K562 (cell line): ENCODE results near the gene NOSTRIN. TPM values are rescaled to one million over a fixed set of nuclear protein-coding genes. Genes with fewer than 3 reads are reported as not detected.

Source experiments
- ARID1B ChIP-seq: fragments of 450-650 bp; IDR thresholded peaks from 2 replicates; pipeline ENCODE4 v1.6.1; 2016; ENCODE audit warnings: antibody characterized with exemption, mild to moderate bottlenecking, inconsistent platforms
- ATF7 ChIP-seq: fragments of 450-650 bp; IDR thresholded peaks from 2 replicates; pipeline ENCODE4 v1.7.1; 2014; ENCODE audit warnings: mild to moderate bottlenecking, moderate library complexity
- C11orf30 ChIP-seq: fragments of 450-650 bp; IDR thresholded peaks from 2 replicates; pipeline ENCODE4 v1.6.1; 2016; ENCODE audit warnings: low read depth, mild to moderate bottlenecking
- DPF2 ChIP-seq: fragments of 450-650 bp; IDR thresholded peaks from 2 replicates; pipeline ENCODE4 v1.6.1; 2016
- EP400 ChIP-seq: fragments of 450-650 bp; IDR thresholded peaks from 2 replicates; pipeline ENCODE4 v1.6.1; 2017; ENCODE audit warnings: antibody characterized with exemption, mild to moderate bottlenecking, moderate library complexity
- L3MBTL2 ChIP-seq: fragments of 450-650 bp; IDR thresholded peaks from 2 replicates; pipeline ENCODE4 v1.6.1; 2016; ENCODE audit warnings: mild to moderate bottlenecking, moderate library complexity
- MTA2 ChIP-seq: fragments of 450-650 bp; IDR thresholded peaks from 2 replicates; pipeline ENCODE4 v1.6.1; 2016; ENCODE audit warnings: low read depth
- NCOA4 ChIP-seq: fragments of 450-650 bp; IDR thresholded peaks from 2 replicates; pipeline ENCODE4 v1.6.1; 2018; ENCODE audit warnings: mild to moderate bottlenecking; ENCODE audit not compliant: partially characterized antibody
- ZNF124 ChIP-seq: sonication (generic); formaldehyde crosslinking; IDR thresholded peaks from 2 replicates; pipeline ENCODE4 v1.8.1; 2022; ENCODE audit warnings: missing genetic modification reagents
- ZNF280B ChIP-seq: fragments of 250-450 bp; sonication (Bioruptor Pico); IDR thresholded peaks from 2 replicates; pipeline ENCODE4 v1.5.1; 2021; ENCODE audit warnings: mild to moderate bottlenecking
- ZNF561 ChIP-seq: fragments of 450-650 bp; formaldehyde crosslinking; conservative IDR thresholded peaks from 2 replicates; pipeline ENCODE4 v1.4.0; 2020; ENCODE audit warnings: mild to moderate bottlenecking, moderate library complexity
- polyA plus RNA-seq, 8 experiments: library from polyadenylated mRNA; depleted of rRNA in 4 of 8; stranded (reverse) in 5 of 8; unstranded in 3 of 8; fragments of >200 nt; fragmentation: Nextera tagmentation in 2 of 8; fragmentation: Illumina TruSeq in 1 of 8; extraction: Ambion mirVana in 2 of 8; extraction: Trizol in 1 of 8; gene quantifications; 2 replicates each; pipeline versions ENCODE4 v1.2.1 to v1.2.3, GENCODE V29; 2011 to 2014; ENCODE audit warnings: inconsistent platforms in 1 of 8, missing spikeins in 1 of 8
- total RNA-seq, 7 experiments: library from RNA; depleted of rRNA in 6 of 7; stranded (reverse); fragments of >200 nt in 6 of 7; fragmentation: Illumina TruSeq in 2 of 7; extraction: Trizol in 2 of 7; gene quantifications; 2 replicates each; pipeline versions ENCODE4 v1.2.1 to v1.2.3, GENCODE V29; 2011 to 2021; ENCODE audit warnings: low replicate concordance in 1 of 7
- TF ChIP-seq, protein P1 (sequence below): fragments of 450-650 bp; IDR thresholded peaks from 2 replicates; pipeline ENCODE4 v1.6.1; 2016; ENCODE audit warnings: mild to moderate bottlenecking, moderate library complexity
- TF ChIP-seq, protein P2 (sequence below), 2 experiments: fragments of 450-650 bp; IDR thresholded peaks; 2 replicates each; pipeline ENCODE4 v1.6.1; 2016
- TF ChIP-seq, protein P3 (sequence below): sonication (generic); formaldehyde crosslinking; IDR thresholded peaks from 2 replicates; pipeline ENCODE4 v1.9.0; 2022; ENCODE audit warnings: mild to moderate bottlenecking, missing genetic modification reagents

The NOSTRIN gene
- total and polyA plus RNA-seq, 9 of the 15 experiments (the other 6 are each of a cell fraction or from before 2014, with no cell fraction given), result 26.7 to 82.9 (median 56.3) TPM

DNA sequence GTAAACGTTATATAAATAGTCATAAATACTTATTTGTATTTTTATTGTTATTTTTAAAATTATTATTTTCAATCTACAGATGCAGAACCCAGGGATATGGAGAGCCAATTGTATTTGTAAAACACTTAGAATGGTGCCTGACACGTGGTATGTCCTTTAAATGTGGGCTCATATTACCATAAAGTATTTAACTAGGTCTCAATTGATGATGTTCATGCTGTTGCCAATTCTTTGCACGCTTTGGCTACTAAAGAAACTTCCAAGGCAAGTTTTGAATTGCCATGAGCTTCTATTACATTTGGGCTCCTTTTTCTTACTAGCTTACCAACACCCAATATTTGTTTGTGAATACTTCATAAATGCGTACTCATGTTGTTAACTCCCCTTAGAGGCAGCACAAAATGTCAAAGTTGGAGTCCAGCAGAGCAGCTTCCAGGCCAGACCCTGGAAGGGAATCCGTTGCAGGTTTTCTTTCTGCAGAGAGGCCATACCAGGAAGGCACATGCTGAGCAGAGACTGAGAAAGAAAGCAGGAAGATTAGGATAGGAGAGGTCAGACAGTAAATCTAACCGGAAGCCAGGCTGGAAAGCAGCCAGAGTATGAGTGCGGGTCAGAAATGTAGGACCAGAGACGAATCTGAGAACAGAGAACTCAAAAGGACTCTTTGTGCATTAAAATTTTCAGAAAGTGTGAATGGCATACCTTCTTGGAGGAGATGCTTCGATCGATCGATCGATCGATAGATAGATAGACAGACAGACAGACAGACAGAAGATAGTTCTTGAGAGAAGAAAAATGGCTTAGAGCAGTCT lies 4.2 kb upstream of the NOSTRIN start (continued):
- TF ChIP-seq EP400 (peak; percentile 83), L3MBTL2 (peak; percentile 92), ZNF561 (CRISPR knock-in tag) (no peak), C11orf30 (0 out of 2 replicates have a peak, but pooled peaks have one; percentile 47), ATF7 (peak; percentile 68), DPF2 (peak; percentile 88), ARID1B (peak; percentile 76), MTA2 (peak; percentile 51; the same call in 1 of the 2 replicates), ZNF280B (no peak), ZNF124 (CRISPR knock-in tag) (no peak), NCOA4 (no peak)
- TF ChIP-seq, protein P1, sequence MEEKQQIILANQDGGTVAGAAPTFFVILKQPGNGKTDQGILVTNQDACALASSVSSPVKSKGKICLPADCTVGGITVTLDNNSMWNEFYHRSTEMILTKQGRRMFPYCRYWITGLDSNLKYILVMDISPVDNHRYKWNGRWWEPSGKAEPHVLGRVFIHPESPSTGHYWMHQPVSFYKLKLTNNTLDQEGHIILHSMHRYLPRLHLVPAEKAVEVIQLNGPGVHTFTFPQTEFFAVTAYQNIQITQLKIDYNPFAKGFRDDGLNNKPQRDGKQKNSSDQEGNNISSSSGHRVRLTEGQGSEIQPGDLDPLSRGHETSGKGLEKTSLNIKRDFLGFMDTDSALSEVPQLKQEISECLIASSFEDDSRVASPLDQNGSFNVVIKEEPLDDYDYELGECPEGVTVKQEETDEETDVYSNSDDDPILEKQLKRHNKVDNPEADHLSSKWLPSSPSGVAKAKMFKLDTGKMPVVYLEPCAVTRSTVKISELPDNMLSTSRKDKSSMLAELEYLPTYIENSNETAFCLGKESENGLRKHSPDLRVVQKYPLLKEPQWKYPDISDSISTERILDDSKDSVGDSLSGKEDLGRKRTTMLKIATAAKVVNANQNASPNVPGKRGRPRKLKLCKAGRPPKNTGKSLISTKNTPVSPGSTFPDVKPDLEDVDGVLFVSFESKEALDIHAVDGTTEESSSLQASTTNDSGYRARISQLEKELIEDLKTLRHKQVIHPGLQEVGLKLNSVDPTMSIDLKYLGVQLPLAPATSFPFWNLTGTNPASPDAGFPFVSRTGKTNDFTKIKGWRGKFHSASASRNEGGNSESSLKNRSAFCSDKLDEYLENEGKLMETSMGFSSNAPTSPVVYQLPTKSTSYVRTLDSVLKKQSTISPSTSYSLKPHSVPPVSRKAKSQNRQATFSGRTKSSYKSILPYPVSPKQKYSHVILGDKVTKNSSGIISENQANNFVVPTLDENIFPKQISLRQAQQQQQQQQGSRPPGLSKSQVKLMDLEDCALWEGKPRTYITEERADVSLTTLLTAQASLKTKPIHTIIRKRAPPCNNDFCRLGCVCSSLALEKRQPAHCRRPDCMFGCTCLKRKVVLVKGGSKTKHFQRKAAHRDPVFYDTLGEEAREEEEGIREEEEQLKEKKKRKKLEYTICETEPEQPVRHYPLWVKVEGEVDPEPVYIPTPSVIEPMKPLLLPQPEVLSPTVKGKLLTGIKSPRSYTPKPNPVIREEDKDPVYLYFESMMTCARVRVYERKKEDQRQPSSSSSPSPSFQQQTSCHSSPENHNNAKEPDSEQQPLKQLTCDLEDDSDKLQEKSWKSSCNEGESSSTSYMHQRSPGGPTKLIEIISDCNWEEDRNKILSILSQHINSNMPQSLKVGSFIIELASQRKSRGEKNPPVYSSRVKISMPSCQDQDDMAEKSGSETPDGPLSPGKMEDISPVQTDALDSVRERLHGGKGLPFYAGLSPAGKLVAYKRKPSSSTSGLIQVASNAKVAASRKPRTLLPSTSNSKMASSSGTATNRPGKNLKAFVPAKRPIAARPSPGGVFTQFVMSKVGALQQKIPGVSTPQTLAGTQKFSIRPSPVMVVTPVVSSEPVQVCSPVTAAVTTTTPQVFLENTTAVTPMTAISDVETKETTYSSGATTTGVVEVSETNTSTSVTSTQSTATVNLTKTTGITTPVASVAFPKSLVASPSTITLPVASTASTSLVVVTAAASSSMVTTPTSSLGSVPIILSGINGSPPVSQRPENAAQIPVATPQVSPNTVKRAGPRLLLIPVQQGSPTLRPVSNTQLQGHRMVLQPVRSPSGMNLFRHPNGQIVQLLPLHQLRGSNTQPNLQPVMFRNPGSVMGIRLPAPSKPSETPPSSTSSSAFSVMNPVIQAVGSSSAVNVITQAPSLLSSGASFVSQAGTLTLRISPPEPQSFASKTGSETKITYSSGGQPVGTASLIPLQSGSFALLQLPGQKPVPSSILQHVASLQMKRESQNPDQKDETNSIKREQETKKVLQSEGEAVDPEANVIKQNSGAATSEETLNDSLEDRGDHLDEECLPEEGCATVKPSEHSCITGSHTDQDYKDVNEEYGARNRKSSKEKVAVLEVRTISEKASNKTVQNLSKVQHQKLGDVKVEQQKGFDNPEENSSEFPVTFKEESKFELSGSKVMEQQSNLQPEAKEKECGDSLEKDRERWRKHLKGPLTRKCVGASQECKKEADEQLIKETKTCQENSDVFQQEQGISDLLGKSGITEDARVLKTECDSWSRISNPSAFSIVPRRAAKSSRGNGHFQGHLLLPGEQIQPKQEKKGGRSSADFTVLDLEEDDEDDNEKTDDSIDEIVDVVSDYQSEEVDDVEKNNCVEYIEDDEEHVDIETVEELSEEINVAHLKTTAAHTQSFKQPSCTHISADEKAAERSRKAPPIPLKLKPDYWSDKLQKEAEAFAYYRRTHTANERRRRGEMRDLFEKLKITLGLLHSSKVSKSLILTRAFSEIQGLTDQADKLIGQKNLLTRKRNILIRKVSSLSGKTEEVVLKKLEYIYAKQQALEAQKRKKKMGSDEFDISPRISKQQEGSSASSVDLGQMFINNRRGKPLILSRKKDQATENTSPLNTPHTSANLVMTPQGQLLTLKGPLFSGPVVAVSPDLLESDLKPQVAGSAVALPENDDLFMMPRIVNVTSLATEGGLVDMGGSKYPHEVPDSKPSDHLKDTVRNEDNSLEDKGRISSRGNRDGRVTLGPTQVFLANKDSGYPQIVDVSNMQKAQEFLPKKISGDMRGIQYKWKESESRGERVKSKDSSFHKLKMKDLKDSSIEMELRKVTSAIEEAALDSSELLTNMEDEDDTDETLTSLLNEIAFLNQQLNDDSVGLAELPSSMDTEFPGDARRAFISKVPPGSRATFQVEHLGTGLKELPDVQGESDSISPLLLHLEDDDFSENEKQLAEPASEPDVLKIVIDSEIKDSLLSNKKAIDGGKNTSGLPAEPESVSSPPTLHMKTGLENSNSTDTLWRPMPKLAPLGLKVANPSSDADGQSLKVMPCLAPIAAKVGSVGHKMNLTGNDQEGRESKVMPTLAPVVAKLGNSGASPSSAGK, result peak; percentile 89
- TF ChIP-seq, protein P2, sequence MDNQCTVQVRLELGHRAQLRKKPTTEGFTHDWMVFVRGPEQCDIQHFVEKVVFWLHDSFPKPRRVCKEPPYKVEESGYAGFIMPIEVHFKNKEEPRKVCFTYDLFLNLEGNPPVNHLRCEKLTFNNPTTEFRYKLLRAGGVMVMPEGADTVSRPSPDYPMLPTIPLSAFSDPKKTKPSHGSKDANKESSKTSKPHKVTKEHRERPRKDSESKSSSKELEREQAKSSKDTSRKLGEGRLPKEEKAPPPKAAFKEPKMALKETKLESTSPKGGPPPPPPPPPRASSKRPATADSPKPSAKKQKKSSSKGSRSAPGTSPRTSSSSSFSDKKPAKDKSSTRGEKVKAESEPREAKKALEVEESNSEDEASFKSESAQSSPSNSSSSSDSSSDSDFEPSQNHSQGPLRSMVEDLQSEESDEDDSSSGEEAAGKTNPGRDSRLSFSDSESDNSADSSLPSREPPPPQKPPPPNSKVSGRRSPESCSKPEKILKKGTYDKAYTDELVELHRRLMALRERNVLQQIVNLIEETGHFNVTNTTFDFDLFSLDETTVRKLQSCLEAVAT (IDR thresholded peaks at IDR 0.05), result peak in 1 of 2 experiments; percentile 42; a peak in 1 of 4 replicates
- TF ChIP-seq, protein P3, sequence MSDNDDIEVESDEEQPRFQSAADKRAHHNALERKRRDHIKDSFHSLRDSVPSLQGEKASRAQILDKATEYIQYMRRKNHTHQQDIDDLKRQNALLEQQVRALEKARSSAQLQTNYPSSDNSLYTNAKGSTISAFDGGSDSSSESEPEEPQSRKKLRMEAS (CRISPR knock-in tag), result peak; percentile 82
